ENCODE data around the gene SCGB1D4.

DNA sequence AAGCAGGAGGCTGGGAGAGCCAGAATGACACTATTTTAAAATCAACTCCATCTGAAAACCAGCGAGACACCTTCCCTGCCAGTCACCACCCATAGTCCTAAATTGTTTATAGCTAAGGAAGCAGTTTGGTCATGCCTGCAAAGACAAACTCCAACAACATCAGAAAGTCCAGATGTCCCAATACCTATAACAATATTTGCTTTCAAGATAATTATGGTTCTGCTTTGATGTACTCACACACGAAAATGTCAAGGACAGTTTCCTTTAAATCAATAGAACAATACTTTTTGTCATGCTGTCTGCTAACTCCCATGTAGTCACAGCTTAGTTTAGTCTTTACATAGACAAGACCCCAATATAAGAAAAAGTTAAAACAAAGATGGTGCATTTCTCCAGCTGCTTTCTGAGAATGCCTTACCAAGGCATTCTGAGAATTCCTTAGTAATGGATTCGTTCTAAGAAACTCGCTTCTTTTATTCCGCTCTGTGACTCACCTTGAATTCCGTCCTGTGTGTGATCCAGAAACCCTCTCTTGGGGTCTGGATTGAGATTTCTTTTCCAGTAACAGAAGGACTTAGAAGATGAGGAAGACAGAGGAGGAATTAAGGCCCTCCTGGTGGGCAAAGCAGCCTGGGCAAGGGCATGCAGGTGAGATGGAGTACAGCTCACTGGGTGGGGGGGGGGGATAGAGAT is 38.5 kb downstream of the SCGB1D4 start:
- TF ChIP-seq POLR2A (IDR thresholded peaks at IDR 0.05; ENCODE audit: low read depth, low read length), result no peak
- no peak for TF ChIP-seq POLR2AphosphoS5 (IDR thresholded peaks at IDR 0.05; ENCODE audit: low read depth, low read length)
- TF ChIP-seq TAF1 (IDR thresholded peaks at IDR 0.05; ENCODE audit: low read depth, low read length), result no peak
- TF ChIP-seq SPI1 (IDR thresholded peaks at IDR 0.05; ENCODE audit: low read depth, low read length), result no peak
- no peak for TF ChIP-seq POU2F2 (IDR thresholded peaks at IDR 0.05; ENCODE audit: low read depth, low read length)

All from GM12891 (cell line).